Stimulated activated CD8-positive, alpha-beta memory T cell treated with anti-CD3 and anti-CD28 coated beads, Interleukin-4, amount 100 ng/mL, for 1 hour (primary cell): ENCODE data around the gene PAOX.
"Not testable (repeated sequence)": the region's sequence is repeated elsewhere in the genome, so short reads cannot be mapped to it uniquely, and the experiment has no call there.

ENCODE experiments used
- DNase-seq, 2 donors: peaks; one replicate each; pipeline ENCODE4 v3.0.0-alpha.2; 2020; ENCODE audit warnings: low read depth in 2 of 2, low spot score in 1 of 2

The PAOX gene

GRCh38 chr10:133364645-133365431, 14.2 kb upstream of the PAOX start:
- DNase-seq, result no peak

DNA sequence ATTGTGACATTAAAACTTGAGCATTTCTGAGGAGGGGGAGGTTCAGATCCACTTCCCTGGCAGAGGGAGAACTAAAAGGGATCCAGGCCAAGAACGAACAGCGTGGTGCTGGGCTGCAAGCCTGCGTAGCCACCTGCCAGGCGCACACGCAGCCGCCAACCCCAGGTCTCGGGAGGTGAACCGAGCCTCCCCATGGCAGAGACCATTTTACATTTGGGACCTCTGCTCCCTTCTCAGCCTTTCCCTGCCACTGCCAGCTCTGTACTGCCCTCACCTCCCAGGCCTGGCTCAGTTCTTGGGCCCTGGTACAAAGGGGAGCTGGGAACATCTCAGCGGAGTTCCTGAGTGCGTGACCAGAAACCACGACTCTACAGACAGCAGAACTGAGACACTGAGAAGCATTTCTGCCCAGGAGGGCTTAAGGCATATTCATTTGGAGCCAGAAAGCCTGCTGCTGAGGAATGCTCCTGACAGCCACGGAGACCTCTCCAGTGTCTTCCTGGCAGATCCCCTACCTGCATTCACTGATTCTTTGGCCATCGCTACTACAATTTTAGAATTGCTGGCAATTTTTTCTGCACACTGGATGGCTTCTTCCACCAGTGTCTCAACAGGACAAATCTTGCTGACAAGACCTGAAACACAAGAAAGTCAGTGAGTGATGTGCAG, 13.5 kb upstream of the PAOX start:
- no peak for DNase-seq

DNA sequence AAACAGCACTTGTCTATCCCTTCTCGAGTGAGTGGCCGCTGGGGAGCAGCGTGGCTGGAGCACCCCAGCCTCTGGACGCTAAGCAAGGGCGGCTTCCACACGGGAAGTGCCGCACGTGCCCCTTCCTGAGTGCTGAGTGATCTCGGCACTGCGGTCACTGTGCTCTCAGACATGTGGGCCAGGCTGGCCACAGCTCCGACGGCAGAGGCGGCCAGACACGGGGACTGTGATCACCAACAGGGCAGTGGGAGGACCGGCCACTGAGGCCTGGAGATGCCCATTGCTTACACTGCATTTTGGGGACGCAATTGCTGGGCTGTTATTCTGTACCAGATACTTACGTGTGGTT, 13.0 kb upstream of the PAOX start:
- DNase-seq, result no peak

DNA sequence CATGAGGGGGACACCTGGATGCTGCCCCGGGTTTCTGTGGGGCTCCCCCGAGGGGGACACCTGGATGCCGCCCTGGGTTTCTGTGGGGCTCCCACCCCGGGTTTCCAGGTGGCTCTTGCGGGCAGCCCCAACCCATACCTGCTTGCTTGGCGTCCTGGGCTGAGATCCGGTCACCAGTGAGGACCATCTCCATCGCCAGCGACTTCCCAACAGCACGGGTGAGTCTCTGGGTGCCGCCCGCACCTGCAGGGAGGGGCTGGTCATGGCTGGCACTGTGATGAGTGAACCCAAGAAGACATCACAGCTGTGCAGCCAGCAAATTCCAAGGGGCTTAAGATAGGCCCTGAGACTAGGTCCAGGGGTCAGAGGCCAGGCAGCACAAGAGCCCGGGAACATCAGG, 12.3 kb upstream of the PAOX start:
- no peak for DNase-seq

DNA sequence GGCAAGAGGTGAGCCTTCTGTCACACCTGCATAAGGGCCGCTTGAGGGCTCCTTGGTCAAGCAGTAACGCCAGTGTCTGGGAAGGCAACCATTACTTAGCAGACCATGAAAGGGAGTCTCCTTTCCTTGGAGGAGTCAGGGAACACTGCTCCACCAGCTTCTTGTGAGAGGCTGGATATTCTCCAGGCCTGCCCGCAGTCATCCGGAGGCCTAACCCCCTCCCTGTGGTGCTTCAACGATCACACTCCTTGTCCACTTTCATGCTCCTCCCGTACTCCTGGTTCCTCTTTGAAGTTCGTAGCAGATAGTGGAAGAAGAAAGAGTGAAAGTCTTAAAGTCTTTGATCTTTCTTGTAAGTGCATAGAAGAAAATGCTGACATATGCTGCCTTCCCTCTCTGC, 11.6 kb upstream of the PAOX start:
- not testable (repeated sequence) for DNase-seq

DNA sequence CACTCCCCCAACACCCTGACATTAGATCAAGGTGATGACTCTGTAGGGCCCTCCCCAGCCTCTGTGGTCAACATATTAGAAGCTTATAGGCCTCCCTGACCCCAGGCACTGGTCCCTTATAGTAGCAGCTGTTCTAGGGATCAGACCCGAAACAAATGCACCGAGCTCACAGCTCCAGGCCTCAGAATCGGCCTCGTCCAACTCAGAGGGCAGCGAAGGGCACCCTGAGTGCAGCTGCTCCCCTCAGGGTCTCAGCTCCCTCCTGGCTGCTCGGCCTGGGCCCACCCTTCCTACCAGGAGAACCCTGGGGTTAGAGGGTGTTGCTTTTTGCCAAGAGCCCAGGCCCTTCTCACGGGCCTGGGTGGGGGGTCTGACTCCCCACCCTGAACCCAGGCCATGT, 10.9 kb upstream of the PAOX start:
- no peak for DNase-seq

GRCh38 chr10:133370030-133370786, 8.9 kb upstream of the PAOX start:
- no peak for DNase-seq

DNA sequence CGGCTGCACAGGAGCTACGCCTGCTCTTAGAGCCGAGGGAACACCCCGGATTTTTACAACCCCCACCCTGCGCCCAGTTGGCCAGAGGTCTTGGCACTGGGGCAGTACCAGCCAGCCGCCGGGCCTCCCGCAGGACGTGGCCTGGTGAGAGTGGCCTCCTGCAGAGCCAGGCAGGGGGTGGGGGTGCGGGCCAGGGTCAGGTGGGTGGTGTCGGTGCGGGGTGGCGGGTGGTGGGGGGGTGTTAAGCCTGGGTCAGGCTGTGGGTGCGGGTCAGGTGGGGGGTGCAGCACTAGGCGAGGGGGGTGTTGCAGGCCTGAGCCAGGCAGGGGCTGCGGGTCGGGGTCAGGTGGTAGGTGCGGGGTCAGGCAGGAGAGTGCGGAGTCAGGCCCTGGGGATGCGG, 6.6 kb upstream of the PAOX start:
- DNase-seq, result no peak

- peak; percentile 81 to 84 for DNase-seq
Observed at GRCh38 chr10:133373174-133374090, 5.6 kb upstream of the PAOX start, which contains the start of gene ECHS1. ECHS1 (minus strand) TSS chr10:133373354; CDS start chr10:133373333, 21 bp downstream.

- DNase-seq, result no peak
Observed at GRCh38 chr10:133375357-133376115, 3.5 kb upstream of the PAOX start.

GRCh38 chr10:133376183-133376582, 2.9 kb upstream of the PAOX start:
- not testable (repeated sequence) for DNase-seq

DNA sequence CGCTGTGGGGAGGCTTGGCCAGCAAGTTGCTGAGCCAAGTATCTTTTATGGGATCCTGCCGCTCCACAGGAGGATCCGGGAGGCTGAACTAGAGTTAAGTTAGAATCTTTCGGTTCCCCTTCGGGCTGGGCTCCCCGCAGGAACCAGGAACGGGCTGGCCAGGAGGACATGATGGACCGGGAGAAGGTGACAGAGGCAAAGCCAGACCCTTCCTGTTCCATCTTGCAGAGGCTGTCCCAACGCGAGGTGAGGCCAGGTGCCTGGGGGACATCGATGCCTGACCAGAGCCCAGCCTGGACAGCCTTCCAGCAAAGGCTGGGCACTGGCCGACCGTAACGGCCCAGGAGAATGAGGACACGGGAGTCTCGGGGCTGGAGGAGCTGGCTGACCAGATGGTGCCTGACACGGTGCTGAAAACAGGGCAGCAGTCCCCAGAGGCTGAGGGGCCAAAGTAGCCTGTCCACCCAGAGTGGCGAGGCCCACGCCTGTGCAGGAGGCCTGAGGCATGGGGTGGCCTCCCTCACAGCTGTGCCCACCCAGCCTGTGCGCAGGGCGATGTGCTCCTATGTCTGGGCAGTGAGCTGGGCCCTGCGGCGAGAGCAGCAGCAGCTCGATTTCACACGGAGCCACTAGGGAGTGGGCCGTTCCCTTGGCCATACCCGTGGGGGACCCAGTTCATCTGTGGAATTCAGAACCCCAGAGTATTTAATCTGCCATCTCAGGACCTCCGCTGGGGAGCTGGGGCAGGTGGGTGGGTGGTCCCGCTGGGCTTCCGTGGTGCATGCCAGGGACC, 1.8 kb upstream of the PAOX start:
- DNase-seq, result no peak

DNA sequence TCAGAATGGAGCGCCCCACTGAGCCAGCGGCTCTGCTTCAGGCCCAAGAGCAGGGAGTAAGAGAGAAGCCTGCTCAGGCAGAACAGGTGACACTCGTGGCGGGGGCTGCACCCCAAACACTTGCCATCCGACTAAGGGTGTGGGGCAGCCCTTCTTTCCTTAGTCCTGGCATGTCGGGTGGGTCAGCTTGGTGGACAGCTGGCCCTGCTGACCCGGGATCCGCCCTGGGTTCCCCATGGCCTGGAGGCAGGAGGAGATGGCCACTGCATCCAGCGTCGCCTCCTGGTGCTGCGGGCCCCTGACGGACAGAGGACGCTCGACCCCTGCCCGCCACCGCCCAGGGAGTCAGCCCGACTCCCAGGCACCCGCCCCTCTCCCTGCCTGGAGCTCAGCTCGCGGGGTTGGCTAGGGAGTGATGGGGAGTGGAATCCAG, 1.2 kb upstream of the PAOX start:
- DNase-seq, result no peak

DNA sequence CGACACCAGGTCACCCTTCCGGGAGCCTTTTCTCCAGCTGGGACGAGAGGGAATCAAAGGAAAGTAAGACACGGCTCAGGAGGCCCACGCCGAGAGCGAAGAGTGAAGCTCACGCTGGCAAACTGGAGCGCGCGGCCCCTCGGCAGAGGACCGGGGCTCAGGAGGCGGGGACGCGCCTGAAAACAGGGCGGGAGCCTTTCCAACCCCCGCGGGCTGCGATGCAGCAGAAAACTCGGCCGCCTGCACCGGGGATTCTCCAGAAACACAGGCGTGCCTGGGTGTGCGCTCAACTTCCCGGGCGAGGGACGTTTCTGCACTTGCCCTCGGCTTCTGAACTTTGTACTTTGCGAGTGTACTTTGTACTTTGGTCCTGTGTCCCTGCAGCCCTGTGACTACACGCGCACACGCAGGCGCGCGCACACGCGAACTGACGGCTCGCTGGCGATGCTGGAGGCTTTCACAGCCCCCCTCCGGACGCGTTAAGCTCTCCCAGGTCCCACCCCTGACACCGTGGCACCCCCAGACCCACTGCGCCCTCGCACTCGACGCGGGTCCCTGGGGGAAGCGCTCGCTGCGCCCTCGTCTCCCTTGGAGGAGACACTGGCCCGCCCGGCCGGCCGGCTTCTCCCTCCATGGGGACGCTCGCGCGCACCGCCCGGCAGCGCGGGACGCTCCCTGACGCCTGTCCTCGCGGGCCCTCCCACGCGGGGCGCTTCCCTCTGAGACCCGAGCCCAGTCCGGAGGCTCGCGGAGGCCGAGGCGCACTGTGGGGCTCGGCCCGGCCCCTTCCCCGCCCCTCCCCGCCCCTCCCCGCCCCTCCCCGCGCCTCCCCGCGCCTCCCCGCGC, 588 bp upstream of the PAOX start:
- peak in 1 of 2 donors; percentile 26 for DNase-seq

DNA sequence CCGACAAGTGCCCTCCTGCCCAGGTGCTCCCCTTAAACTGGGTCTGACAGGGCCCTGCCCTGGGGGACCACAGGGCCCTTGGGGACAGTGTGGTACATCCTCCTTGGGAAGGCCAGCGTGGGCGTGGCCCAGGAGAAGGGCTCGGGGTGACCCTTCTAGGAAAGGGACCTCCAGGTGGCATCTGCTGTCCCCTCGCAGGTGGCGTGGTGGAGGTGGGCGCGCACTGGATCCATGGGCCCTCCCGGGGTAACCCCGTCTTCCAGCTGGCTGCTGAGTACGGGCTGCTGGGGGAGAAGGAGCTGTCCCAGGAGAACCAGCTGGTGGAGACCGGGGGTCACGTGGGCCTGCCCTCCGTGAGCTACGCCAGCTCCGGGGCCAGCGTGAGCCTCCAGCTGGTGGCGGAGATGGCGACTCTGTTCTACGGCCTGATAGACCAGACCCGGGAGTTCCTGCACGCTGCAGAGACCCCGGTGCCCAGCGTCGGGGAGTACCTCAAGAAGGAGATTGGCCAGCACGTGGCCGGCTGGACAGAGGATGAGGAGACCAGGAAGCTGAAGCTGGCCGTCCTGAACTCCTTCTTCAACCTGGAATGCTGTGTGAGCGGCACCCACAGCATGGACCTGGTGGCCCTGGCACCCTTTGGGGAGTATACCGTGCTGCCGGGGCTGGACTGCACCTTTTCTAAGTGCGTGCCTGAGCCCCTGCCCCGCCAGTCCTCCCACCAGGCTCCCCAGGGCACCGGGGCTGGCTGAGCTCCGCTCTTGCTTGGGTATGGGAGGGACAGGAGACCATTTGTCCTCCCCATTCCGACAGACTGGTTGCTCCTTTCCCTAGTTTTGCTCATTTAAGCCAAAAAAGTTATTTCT, 972 bp downstream of the PAOX start:
- no peak for DNase-seq

- no peak for DNase-seq
Observed at GRCh38 chr10:133381036-133381435, 2.0 kb downstream of the PAOX start.

- DNase-seq, result no peak
Observed at GRCh38 chr10:133383551-133383950, 4.5 kb downstream of the PAOX start.

- DNase-seq, result no peak
Observed at GRCh38 chr10:133384071-133384470, 5.0 kb downstream of the PAOX start.
